Gastroesophageal sphincter (tissue), 4 donors: ENCODE results near the gene REN. TPM values are rescaled to one million over a fixed set of nuclear protein-coding genes. Genes with fewer than 3 reads are reported as not detected.

Experiments used
- ATAC-seq: fragments of 150-250 bp; one replicate; pipeline ENCODE4 v1.9.1; 2016; ENCODE audit warnings: mild to moderate bottlenecking, moderate library complexity
- H3K27ac ChIP-seq, 4 donors: fragments of 200-600 bp; sonication (generic) in 3 of 4; 1 replicate in 3 of 4; 2 replicates in 1 of 4; pipeline ENCODE4 v1.5.1; 2016 to 2019
- H3K27me3 ChIP-seq: fragments of 200-600 bp; sonication (generic); one replicate; pipeline ENCODE4 v1.5.1; 2019
- H3K36me3 ChIP-seq, 2 donors: fragments of 200-600 bp; sonication (generic); one replicate each; pipeline ENCODE4 v1.5.1; 2019; ENCODE audit warnings: control low read depth in 1 of 2
- H3K4me1 ChIP-seq, 3 donors: fragments of 200-600 bp; sonication (generic); 1 replicate in 2 of 3; 2 replicates in 1 of 3; pipeline ENCODE4 v1.5.1; 2016 to 2019; ENCODE audit warnings: control low read depth in 2 of 3
- H3K4me3 ChIP-seq, 2 donors: fragments of 200-600 bp; sonication (generic); one replicate each; pipeline ENCODE4 v1.5.1; 2019; ENCODE audit warnings: mild to moderate bottlenecking in 1 of 2, moderate library complexity in 1 of 2
- H3K9me3 ChIP-seq, 3 donors: fragments of 200-600 bp; sonication (generic); one replicate each; pipeline ENCODE4 v1.5.1; 2017 to 2019; ENCODE audit warnings: control low read depth in 2 of 3
- EP300 ChIP-seq: sonication (generic); formaldehyde crosslinking; IDR thresholded peaks from one replicate; pipeline ENCODE4 v1.6.1; 2017; ENCODE audit warnings: antibody characterized with exemption, mild to moderate bottlenecking
- POLR2A ChIP-seq, 2 donors: fragments of 450-650 bp; IDR thresholded peaks; one replicate each; pipeline ENCODE4 v1.6.1; 2017; ENCODE audit warnings: antibody characterized with exemption in 2 of 2, mild to moderate bottlenecking in 2 of 2, moderate library complexity in 1 of 2
- POLR2AphosphoS5 ChIP-seq: sonication (generic); formaldehyde crosslinking; IDR thresholded peaks from one replicate; pipeline ENCODE4 v1.6.1; 2017; ENCODE audit warnings: antibody characterized with exemption
- WGBS, 2 donors: methylation state at CpG; one replicate each; pipeline ENCODE4 v1.1.5; 2018; ENCODE audit warnings: low coverage in 1 of 2; 5-methylcytosine and 5-hydroxymethylcytosine counted together
- total RNA-seq, 4 donors: library from RNA; depleted of rRNA; stranded (reverse); fragments of >200 nt; gene quantifications; one replicate each; pipeline ENCODE4 v1.1.0, GENCODE V29; 2016
- TF ChIP-seq, protein P1 (sequence below), 4 experiments: fragments of 200-600 bp in 2 of 4; fragments of 450-650 bp in 2 of 4; sonication (generic) in 1 of 4; IDR thresholded peaks; one replicate each; pipeline ENCODE4 v1.5.1; 2017 to 2019; ENCODE audit warnings: antibody characterized with exemption in 4 of 4, mild to moderate bottlenecking in 2 of 4, moderate library complexity in 2 of 4

Gene REN
- not detected for total RNA-seq

DNA sequence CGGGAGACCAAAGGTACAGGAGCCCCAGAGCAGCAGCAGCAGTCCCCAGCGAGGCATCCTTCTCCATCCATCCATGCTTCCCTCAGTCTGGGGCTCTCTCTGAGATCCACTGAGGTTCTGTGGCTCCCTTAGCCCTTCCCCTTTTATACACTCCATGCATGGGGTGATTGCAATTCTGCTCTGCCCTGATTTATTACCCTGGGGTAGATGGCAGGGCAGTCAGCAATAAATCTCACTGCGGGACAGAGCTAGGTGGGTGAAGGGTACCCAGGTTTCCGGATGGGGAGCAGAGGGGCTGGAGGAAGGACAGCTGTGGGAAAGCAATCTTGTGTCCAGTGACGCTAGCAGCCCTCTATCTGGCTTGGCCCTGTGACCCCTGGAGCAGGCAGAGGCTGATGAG, at the start of gene REN:
Gene REN, minus strand, starts transcription at position 119 of the 400 bp plus-strand sequence. Its CDS starts 44 bp downstream, at position 75.
- 63% methylated on average over 4 of the region's 5 CpGs; no CpG with 5 or more reads in 1 of the 2 donors for WGBS, 2 donors
- H3K36me3 ChIP-seq: no peaks in the 10 kb centered on the region
- TF ChIP-seq POLR2AphosphoS5 (no peak), EP300 (no peak), POLR2A (IDR thresholded peaks at IDR 0.05) (no peak)
- TF ChIP-seq, protein P1, sequence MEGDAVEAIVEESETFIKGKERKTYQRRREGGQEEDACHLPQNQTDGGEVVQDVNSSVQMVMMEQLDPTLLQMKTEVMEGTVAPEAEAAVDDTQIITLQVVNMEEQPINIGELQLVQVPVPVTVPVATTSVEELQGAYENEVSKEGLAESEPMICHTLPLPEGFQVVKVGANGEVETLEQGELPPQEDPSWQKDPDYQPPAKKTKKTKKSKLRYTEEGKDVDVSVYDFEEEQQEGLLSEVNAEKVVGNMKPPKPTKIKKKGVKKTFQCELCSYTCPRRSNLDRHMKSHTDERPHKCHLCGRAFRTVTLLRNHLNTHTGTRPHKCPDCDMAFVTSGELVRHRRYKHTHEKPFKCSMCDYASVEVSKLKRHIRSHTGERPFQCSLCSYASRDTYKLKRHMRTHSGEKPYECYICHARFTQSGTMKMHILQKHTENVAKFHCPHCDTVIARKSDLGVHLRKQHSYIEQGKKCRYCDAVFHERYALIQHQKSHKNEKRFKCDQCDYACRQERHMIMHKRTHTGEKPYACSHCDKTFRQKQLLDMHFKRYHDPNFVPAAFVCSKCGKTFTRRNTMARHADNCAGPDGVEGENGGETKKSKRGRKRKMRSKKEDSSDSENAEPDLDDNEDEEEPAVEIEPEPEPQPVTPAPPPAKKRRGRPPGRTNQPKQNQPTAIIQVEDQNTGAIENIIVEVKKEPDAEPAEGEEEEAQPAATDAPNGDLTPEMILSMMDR (IDR thresholded peaks at IDR 0.05): no peak
- peaks cover 26% of the 10 kb centered on the region for H3K27me3 ChIP-seq
- no peak within 1 kb of the TSS for H3K27ac ChIP-seq
- ATAC-seq: no peak
- H3K4me3 ChIP-seq: no peak within 1 kb of the TSS
- H3K4me1 ChIP-seq: peaks cover 0 to 6% (median 0%) of the 10 kb centered on the region in 3 donors
- H3K9me3 ChIP-seq: peaks cover 0 to 25% (median 3%) of the 10 kb centered on the region in 3 donors

DNA sequence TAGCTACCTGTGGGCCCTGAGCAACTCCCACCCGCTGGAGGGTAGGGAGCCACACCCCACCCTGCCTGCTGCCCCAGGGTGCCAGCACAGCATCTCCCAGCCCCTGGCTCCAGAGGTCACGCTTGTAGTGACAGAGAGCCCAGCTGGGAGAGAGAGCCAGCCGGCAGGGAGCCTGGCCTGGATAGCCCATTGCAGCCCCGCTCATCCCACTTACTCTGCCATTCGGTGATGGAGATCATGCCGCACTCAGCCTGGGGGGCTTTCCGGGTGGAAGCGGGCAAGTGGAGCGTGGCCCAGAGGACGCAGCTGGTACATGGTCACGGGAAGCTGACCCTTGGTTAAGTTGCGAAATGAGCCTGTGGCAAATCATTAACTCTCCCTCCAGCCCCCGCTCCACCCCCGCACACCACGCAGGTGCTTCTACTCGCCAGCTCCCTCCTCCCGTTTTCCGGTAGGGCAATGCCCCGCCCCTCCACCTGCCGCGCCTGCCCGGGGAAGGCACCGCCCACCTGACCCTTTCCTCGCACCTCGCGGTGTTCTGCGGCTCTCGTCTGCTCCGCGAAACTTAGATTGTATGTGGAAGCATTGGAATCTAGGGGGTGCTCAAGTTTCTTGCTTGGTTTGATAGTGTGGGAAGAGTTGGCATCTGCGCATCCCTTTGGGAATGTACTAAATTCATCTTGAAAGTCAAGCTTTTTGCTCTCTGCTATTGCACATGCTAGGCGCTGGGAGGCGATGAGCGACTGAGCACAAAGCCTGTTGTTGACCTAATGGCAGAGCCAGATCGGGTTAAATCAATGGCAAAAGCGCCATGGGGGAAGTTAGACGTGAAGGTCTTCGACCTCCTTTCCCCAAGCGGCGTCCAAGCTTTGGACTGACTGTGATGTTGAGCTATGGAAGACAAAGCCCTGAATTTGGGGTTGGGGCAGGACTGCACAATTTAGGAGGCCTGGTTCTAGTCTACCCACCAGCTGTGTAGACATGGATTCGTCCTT, 47.8 kb upstream of the REN start, which contains the start of gene GOLT1A:
Gene GOLT1A, minus strand, starts transcription at position 321 of the 995 bp plus-strand sequence. Its CDS starts 82 bp downstream, at position 239.
- Histone ChIP-seq H3K4me1 (peaks cover 0 to 14% (median 5%) of the 10 kb centered on the region in 3 donors), H3K9me3 (no peaks in the 10 kb centered on the region), H3K4me3 (peak within 1 kb of the TSS in 1 of 2 donors; percentile 32), H3K36me3 (no peaks in the 10 kb centered on the region), H3K27ac (no peak within 1 kb of the TSS), H3K27me3 (peaks cover 68% of the 10 kb centered on the region)
- 12 to 20% methylated on average over 3 to 21 of the region's 41 CpGs for WGBS, 2 donors
- peak; percentile 68 for ATAC-seq
- no peak for TF ChIP-seq POLR2A (IDR thresholded peaks at IDR 0.05)
- TF ChIP-seq, protein P1 (IDR thresholded peaks at IDR 0.05): peak; percentile 30 to 70 (median 64)

DNA sequence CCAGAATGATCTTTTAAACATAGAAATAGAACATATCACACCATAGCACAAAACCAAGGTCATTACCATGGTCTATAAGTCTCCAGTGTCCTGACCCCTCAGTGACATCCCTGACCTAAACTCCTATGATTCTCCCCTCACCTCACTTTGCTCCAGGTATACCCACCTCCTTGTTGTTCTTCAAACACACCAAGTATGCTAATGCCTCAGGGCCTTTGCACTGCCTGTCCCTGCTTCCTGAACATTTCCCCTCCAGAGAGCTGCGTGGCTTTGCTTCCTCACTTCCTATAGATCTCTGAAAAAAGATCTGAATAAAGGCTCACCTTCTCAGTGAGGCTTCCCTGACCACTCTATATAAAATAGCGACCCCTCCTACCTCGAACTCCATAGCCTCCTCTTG, 46.6 kb upstream of the REN start:
- TF ChIP-seq, protein P1 (IDR thresholded peaks at IDR 0.05): no peak
- TF ChIP-seq EP300 (no peak), POLR2A (IDR thresholded peaks at IDR 0.05) (no peak), POLR2AphosphoS5 (no peak)
- no peak overlapping the region for H3K4me3 ChIP-seq
- no peak overlapping the region for H3K27ac ChIP-seq
- 82% methylated on average over 3 of the region's 3 CpGs; no CpG with 5 or more reads in 1 of the 2 donors for WGBS, 2 donors
- no peaks in the 10 kb centered on the region for H3K9me3 ChIP-seq
- no peak for ATAC-seq
- H3K27me3 ChIP-seq: peaks cover 69% of the 10 kb centered on the region
- peaks cover 0 to 14% (median 5%) of the 10 kb centered on the region in 3 donors for H3K4me1 ChIP-seq
- no peaks in the 10 kb centered on the region for H3K36me3 ChIP-seq

DNA sequence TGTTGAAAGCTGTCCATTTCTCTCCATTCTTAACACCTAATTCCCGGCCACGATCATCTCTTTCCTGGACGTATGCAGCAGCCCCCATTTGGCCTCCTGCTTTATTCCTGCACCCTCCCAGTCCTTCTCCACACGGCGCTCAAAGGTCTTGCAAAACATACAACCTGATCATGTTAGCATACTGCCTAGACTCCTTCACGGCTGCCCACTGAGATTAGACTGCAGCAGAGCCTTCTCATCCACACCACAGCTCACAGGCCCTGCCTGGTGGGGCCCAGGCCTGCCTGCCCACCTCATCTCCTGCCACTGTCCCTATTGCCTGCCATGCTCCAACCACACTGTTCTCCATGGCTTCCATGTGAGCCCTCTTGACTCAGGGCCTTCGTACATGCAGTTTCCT, 44.9 kb upstream of the REN start:
- 60 to 72% methylated on average over 1 to 7 of the region's 7 CpGs for WGBS, 2 donors
- no peaks in the 10 kb centered on the region for H3K36me3 ChIP-seq
- no peak overlapping the region for H3K4me3 ChIP-seq
- H3K4me1 ChIP-seq: peaks cover 0 to 22% (median 5%) of the 10 kb centered on the region in 3 donors
- ATAC-seq: no peak
- no peaks in the 10 kb centered on the region for H3K9me3 ChIP-seq
- peaks cover 69% of the 10 kb centered on the region for H3K27me3 ChIP-seq
- TF ChIP-seq, protein P1 (IDR thresholded peaks at IDR 0.05): no peak
- TF ChIP-seq EP300: no peak
- no peak for TF ChIP-seq POLR2A (IDR thresholded peaks at IDR 0.05)
- no peak for TF ChIP-seq POLR2AphosphoS5
- no peak overlapping the region for H3K27ac ChIP-seq
